Trophoblast cell (in vitro differentiated cells and primary cell): ENCODE measurements around the gene GC.

Source experiments
- DNase-seq, 2 donors: peaks; one replicate each; pipeline ENCODE4 v3.0.0-alpha.2; 2016
- H2AFZ ChIP-seq: 2 replicates; pipeline ENCODE4 v1.6.1; 2013; ENCODE audit warnings: low read length, moderate library complexity, mild to moderate bottlenecking; ENCODE audit not compliant: insufficient read depth, poor library complexity
- H2AK5ac ChIP-seq: 2 replicates; pipeline ENCODE4 v1.6.1; 2013; ENCODE audit warnings: mild to moderate bottlenecking, low read length
- H2BK120ac ChIP-seq: 2 replicates; pipeline ENCODE4 v1.6.1; 2013; ENCODE audit warnings: low read length, mild to moderate bottlenecking, moderate library complexity; ENCODE audit not compliant: insufficient read depth, poor library complexity
- H2BK12ac ChIP-seq: 2 replicates; pipeline ENCODE4 v1.6.1; 2013; ENCODE audit warnings: mild to moderate bottlenecking, low read length, moderate library complexity
- H2BK5ac ChIP-seq: 2 replicates; pipeline ENCODE4 v1.6.1; 2013; ENCODE audit warnings: low read length, low read depth, moderate library complexity, mild to moderate bottlenecking; ENCODE audit not compliant: poor library complexity
- H3K14ac ChIP-seq: 2 replicates; pipeline ENCODE4 v1.6.1; 2013; ENCODE audit warnings: mild to moderate bottlenecking, low read length
- H3K18ac ChIP-seq: 2 replicates; pipeline ENCODE4 v1.6.1; 2013; ENCODE audit warnings: mild to moderate bottlenecking, low read length
- H3K23ac ChIP-seq: 2 replicates; pipeline ENCODE4 v1.6.1; 2013; ENCODE audit warnings: low read length
- H3K27ac ChIP-seq: 2 replicates; pipeline ENCODE4 v1.5.1; 2013; ENCODE audit warnings: low read depth, mild to moderate bottlenecking, inconsistent platforms, low read length, moderate library complexity
- H3K27me3 ChIP-seq: 2 replicates; pipeline ENCODE4 v1.6.1; 2013; ENCODE audit warnings: inconsistent platforms, mild to moderate bottlenecking, low read length, moderate library complexity; ENCODE audit not compliant: insufficient read depth
- H3K36me3 ChIP-seq, 2 experiments: 1 replicate in 1 of 2; 2 replicates in 1 of 2; pipeline ENCODE4 v1.6.1; 2013; ENCODE audit warnings: low read length in 2 of 2, mild to moderate bottlenecking in 2 of 2, moderate library complexity in 1 of 2; ENCODE audit not compliant: insufficient read depth in 2 of 2, control insufficient read depth in 1 of 2
- H3K4ac ChIP-seq: 2 replicates; pipeline ENCODE4 v1.6.1; 2013; ENCODE audit warnings: low read depth, mild to moderate bottlenecking, low read length, moderate library complexity
- H3K4me1 ChIP-seq, 2 experiments: 1 replicate in 1 of 2; 2 replicates in 1 of 2; pipeline ENCODE4 v1.6.1; 2013; ENCODE audit warnings: low read length in 2 of 2, mild to moderate bottlenecking in 2 of 2, moderate library complexity in 1 of 2; ENCODE audit not compliant: insufficient read depth in 2 of 2, control insufficient read depth in 1 of 2
- H3K4me2 ChIP-seq: 2 replicates; pipeline ENCODE4 v1.6.1; 2013; ENCODE audit warnings: inconsistent platforms, mild to moderate bottlenecking, low read length, moderate library complexity
- H3K4me3 ChIP-seq: 2 replicates; pipeline ENCODE4 v1.5.1; 2013; ENCODE audit warnings: mild to moderate bottlenecking, low read depth, low read length, inconsistent platforms
- H3K79me1 ChIP-seq: one replicate; pipeline ENCODE4 v1.6.1; 2013; ENCODE audit warnings: low read length
- H3K79me2 ChIP-seq: 2 replicates; pipeline ENCODE4 v1.6.1; 2013; ENCODE audit warnings: low read length, mild to moderate bottlenecking; ENCODE audit not compliant: control insufficient read depth, insufficient read depth, poor library complexity
- H3K9ac ChIP-seq: 2 replicates; pipeline ENCODE4 v1.6.1; 2013; ENCODE audit warnings: mild to moderate bottlenecking, low read length
- H3K9me3 ChIP-seq: 2 replicates; pipeline ENCODE4 v1.6.1; 2013; ENCODE audit warnings: low read depth, mild to moderate bottlenecking, control low read depth, inconsistent platforms, low read length; ENCODE audit not compliant: insufficient read depth
- H4K12ac ChIP-seq: 2 replicates; pipeline ENCODE4 v1.6.1; 2013; ENCODE audit warnings: low read depth, mild to moderate bottlenecking, low read length, moderate library complexity
- H4K8ac ChIP-seq: 2 replicates; pipeline ENCODE4 v1.6.1; 2013; ENCODE audit warnings: low read depth, mild to moderate bottlenecking, low read length, moderate library complexity
- H4K91ac ChIP-seq: one replicate; pipeline ENCODE4 v1.6.1; 2013; ENCODE audit warnings: low read depth, mild to moderate bottlenecking, low read length, moderate library complexity
- WGBS: extraction: QIAGEN DNeasy Blood & Tissue Kit; methylation state at CpG from one replicate; pipeline ENCODE4 v1.1.7; 2013; ENCODE audit warnings: missing lambda C conversion rate; ENCODE audit not compliant: insufficient read length, insufficient coverage; ENCODE audit errors: extremely low coverage; 5-methylcytosine and 5-hydroxymethylcytosine counted together

The GC gene

GRCh38 chr4:71732066-71732465, 51.8 kb downstream of the GC start:
- H2BK5ac ChIP-seq = no peak overlapping the region
- no peaks in the 10 kb centered on the region for H3K9me3 ChIP-seq
- H2AFZ ChIP-seq = no peak overlapping the region
- no peak overlapping the region for H3K27ac ChIP-seq
- no peak overlapping the region for H3K18ac ChIP-seq
- H3K79me1 ChIP-seq = no peaks in the 10 kb centered on the region
- DNase-seq = no peak
- no peak overlapping the region for H3K14ac ChIP-seq
- no CpG with 5 or more reads among the region's 1 CpG for WGBS
- H2BK120ac ChIP-seq = no peak overlapping the region
- no peaks in the 10 kb centered on the region for H3K27me3 ChIP-seq
- no peak overlapping the region for H2AK5ac ChIP-seq
- H3K9ac ChIP-seq = no peak overlapping the region
- no peak overlapping the region for H3K4me2 ChIP-seq
- H3K36me3 ChIP-seq = no peaks in the 10 kb centered on the region
- no peaks in the 10 kb centered on the region for H3K79me2 ChIP-seq
- H4K91ac ChIP-seq = no peak overlapping the region
- no peak overlapping the region for H3K23ac ChIP-seq
- H4K12ac ChIP-seq = no peak overlapping the region
- H3K4me1 ChIP-seq = no peaks in the 10 kb centered on the region
- H2BK12ac ChIP-seq = no peak overlapping the region
- no peak overlapping the region for H4K8ac ChIP-seq
- H3K4ac ChIP-seq = no peak overlapping the region
- no peak overlapping the region for H3K4me3 ChIP-seq

GRCh38 chr4:71729856-71730255, 54.0 kb downstream of the GC start:
- H2AK5ac ChIP-seq = no peak overlapping the region
- no peak overlapping the region for H3K27ac ChIP-seq
- no peak overlapping the region for H3K4ac ChIP-seq
- H3K18ac ChIP-seq = no peak overlapping the region
- no peaks in the 10 kb centered on the region for H3K4me1 ChIP-seq
- H3K27me3 ChIP-seq = no peaks in the 10 kb centered on the region
- no peaks in the 10 kb centered on the region for H3K36me3 ChIP-seq
- no peak overlapping the region for H4K8ac ChIP-seq
- no peak overlapping the region for H3K4me2 ChIP-seq
- no peak overlapping the region for H3K9ac ChIP-seq
- no peak overlapping the region for H2BK120ac ChIP-seq
- H3K79me1 ChIP-seq = no peaks in the 10 kb centered on the region
- no peak overlapping the region for H4K91ac ChIP-seq
- no peak overlapping the region for H2AFZ ChIP-seq
- no peak overlapping the region for H3K14ac ChIP-seq
- no peak overlapping the region for H3K23ac ChIP-seq
- no peak for DNase-seq
- no CpG with 5 or more reads among the region's 2 CpGs for WGBS
- H4K12ac ChIP-seq = no peak overlapping the region
- H3K79me2 ChIP-seq = no peaks in the 10 kb centered on the region
- no peaks in the 10 kb centered on the region for H3K9me3 ChIP-seq
- no peak overlapping the region for H2BK5ac ChIP-seq
- H3K4me3 ChIP-seq = no peak overlapping the region
- H2BK12ac ChIP-seq = no peak overlapping the region

- H2BK12ac ChIP-seq = no peak overlapping the region
These were observed 70.2 kb downstream of the GC start for GRCh38 chr4:71713611-71714203.

GRCh38 chr4:71711985-71712348, 71.9 kb downstream of the GC start:
- Histone ChIP-seq H3K4ac (no peak overlapping the region), H2BK120ac (no peak overlapping the region), H3K4me1 (no peaks in the 10 kb centered on the region), H3K4me2 (no peak overlapping the region), H2AFZ (no peak overlapping the region), H4K8ac (no peak overlapping the region), H3K4me3 (no peak overlapping the region), H2BK12ac (no peak overlapping the region), H2AK5ac (no peak overlapping the region), H2BK5ac (no peak overlapping the region), H3K9ac (no peak overlapping the region), H3K79me2 (no peaks in the 10 kb centered on the region), H3K9me3 (no peaks in the 10 kb centered on the region), H4K12ac (no peak overlapping the region), H3K14ac (no peak overlapping the region), H3K18ac (no peak overlapping the region), H3K23ac (no peak overlapping the region), H3K27ac (no peak overlapping the region), H3K79me1 (no peaks in the 10 kb centered on the region), H3K27me3 (no peaks in the 10 kb centered on the region), H3K36me3 (no peaks in the 10 kb centered on the region), H4K91ac (no peak overlapping the region)
- no peak for DNase-seq
- WGBS = no CpG with 5 or more reads among the region's 3 CpGs

More at GRCh38 chr4:71713611-71714203, 70.2 kb downstream of the GC start:
- H3K23ac ChIP-seq = no peak overlapping the region
- H3K4me2 ChIP-seq = no peak overlapping the region
- no peak overlapping the region for H4K8ac ChIP-seq
- peak in 1 of 2 donors; percentile 72 for DNase-seq
- no peak overlapping the region for H4K91ac ChIP-seq
- no peak overlapping the region for H4K12ac ChIP-seq
- no peak overlapping the region for H3K27ac ChIP-seq
- H3K4me3 ChIP-seq = no peak overlapping the region
- H3K18ac ChIP-seq = no peak overlapping the region
- no peaks in the 10 kb centered on the region for H3K36me3 ChIP-seq
- H3K4me1 ChIP-seq = no peaks in the 10 kb centered on the region
- H2AFZ ChIP-seq = no peak overlapping the region
- no peak overlapping the region for H3K9ac ChIP-seq
- no peak overlapping the region for H2BK120ac ChIP-seq
- no peak overlapping the region for H3K14ac ChIP-seq
- H3K79me1 ChIP-seq = no peaks in the 10 kb centered on the region
- WGBS = no CpG with 5 or more reads among the region's 1 CpG
- H3K27me3 ChIP-seq = no peaks in the 10 kb centered on the region
- no peak overlapping the region for H3K4ac ChIP-seq
- H3K79me2 ChIP-seq = no peaks in the 10 kb centered on the region
- H2BK5ac ChIP-seq = no peak overlapping the region
- no peaks in the 10 kb centered on the region for H3K9me3 ChIP-seq
- H2AK5ac ChIP-seq = no peak overlapping the region
